GM18873 (cell line): ENCODE measurements around the gene VDR.

Experiments used
- ATAC-seq: cut with Tn5 transposase; IDR thresholded peaks from one replicate; pipeline ENCODE4 v1.9.1; 2021; ENCODE audit warnings: mild to moderate bottlenecking, moderate library complexity, moderate number of reproducible peaks; ENCODE audit not compliant: unreplicated experiment, low FRiP score

The VDR gene

GRCh38 chr12:47875746-47876439 is 28.9 kb downstream of the VDR start:
- ATAC-seq, result no peak

GRCh38 chr12:47874316-47874715 is 30.5 kb downstream of the VDR start:
- ATAC-seq, result no peak

GRCh38 chr12:47870175-47870781 is 34.5 kb downstream of the VDR start:
- peak; percentile 62 for ATAC-seq

DNA sequence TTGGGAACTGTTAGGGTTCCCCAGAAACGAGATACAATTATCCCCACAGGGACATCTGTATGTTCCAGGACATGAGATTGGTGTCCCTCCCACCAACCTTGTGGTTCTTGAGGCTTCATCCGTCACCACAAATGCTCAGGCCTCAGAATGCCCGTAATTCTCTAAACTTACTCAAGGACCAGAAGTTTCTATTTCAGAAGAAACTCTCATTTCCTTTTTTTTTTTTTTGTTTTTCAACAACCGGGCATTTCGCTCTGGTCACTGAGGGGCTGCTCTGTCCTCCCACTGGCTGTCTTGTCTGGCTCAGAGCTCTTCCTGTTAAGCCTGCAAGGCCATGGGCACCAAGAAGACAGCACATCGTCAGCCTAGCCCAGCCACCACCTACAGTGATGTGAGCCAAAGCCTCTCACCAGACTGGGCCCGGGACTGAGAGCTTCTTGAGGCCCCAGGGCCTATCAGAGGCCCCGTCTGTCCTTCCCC is 36.2 kb downstream of the VDR start:
- ATAC-seq, result peak; percentile 53

GRCh38 chr12:47868041-47868440 is 36.8 kb downstream of the VDR start:
- no peak for ATAC-seq

- no peak for ATAC-seq
Measured at GRCh38 chr12:47867495-47867941, 37.3 kb downstream of the VDR start.

GRCh38 chr12:47864646-47865235 is 40.1 kb downstream of the VDR start:
- no peak for ATAC-seq

DNA sequence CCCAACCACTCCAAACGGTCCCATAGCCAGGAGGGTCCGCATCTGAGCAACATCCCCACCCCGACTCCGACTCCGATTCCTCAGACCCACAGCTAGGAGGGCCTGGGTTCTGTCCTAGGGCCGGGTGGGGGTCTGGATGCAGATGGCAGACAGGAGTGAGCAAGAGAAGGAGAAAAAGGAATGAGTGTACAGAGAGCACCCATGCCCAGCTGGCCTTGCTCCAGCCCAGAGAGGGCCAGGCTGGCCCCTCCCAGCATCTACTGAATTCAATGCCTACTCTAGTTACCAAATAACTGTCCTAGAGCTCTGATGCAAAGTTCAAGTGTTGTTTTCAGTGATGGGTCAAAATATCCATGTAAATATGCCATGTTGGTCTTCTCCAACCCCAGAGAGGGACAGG is 40.8 kb downstream of the VDR start:
- no peak for ATAC-seq

- ATAC-seq, result no peak
Measured at GRCh38 chr12:47863467-47863866, 41.3 kb downstream of the VDR start.

GRCh38 chr12:47862881-47863280 is 41.9 kb downstream of the VDR start:
- no peak for ATAC-seq

DNA sequence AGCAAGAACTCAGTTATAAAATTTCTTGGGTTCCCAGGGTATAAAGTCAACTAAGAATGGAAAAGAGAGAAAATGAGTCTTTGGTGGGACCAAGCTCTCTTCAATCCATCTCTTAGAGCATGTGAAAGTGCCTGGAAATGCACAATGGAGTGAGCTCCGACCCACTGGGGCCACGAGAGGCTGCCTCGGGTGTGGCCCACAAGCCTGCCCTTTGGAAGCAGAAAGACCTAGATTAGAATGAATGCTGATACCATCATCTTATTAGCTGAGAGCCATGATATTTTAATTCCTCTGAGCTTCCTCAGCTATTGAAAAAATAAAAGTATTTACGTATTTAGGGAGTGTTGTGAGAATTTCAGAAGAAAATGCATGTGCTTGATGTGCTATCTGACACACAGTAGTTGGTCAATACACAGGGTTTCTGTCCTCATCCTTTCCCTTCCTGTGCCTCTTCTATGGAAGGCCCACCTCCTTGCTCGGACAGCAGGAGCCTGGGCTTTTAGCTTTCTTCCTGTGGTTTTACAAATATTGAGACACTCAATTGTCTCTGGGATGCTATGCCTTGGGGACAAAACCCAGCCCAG is 42.5 kb downstream of the VDR start:
- no peak for ATAC-seq

GRCh38 chr12:47860873-47861272 is 43.9 kb downstream of the VDR start:
- no peak for ATAC-seq

DNA sequence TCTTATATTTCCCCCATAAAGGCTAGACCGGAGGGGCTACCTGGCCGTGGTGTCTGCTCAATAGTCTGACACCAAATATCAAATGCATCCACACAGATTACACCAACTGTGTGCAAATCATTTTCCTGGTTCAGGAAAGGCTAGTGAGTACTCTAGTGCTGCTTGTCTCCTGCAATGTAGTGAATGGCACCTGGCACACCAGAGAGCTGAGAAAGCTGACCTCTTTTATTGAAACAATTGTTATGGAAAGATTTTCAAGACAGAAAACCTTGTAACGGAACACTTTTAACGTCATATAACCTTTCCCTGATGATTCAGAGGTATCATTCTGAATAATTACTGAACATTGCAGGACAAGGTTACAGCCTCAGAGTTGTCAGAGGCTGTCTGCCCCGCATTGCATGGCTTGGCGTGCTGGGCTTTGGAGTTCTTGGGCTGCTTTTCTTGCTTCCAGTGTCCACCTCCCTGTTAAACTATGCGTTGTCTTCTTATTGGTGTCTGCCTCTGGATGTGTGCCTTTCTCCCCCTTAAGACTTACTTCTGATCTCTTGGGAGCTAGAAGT is 44.4 kb downstream of the VDR start:
- ATAC-seq, result no peak

DNA sequence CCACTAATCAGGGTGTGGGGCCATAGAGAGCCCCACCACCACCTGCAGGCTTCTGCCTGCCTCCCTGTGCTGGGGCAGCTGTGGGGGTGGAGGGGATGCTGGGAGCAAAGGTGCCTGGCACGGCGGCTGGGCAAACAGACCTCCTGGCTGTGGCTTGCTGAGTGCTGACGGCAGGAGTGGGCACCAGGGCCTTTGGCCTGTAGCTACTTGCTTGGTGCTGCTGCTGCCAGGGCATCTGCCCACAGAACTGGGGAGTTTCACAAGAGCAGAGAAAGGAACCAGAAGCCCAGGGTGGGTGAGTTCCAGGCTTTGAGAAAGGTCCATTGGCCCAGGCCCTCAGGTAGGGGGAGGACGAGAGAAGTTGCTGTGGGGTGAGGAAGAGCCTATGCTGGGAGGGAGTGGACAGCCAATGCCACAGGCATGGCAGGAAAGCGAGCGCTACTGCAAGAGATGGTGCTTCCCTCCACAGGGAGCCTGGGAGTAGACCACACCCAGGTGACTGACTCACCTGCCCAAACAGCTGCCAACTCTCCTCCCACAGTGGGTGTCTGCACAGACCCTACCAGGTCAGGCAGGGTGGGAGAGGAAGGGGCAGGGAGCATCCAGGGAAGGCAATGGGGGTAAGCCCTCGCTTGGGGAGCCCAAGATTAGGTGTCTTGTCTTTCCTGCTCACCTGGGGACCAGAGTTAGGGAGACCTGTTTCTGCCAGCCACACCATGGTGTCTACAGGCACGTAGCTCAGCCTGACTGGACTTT is 46.1 kb downstream of the VDR start:
- ATAC-seq, result no peak

- ATAC-seq, result no peak
Measured at GRCh38 chr12:47856721-47857575, 47.8 kb downstream of the VDR start.

DNA sequence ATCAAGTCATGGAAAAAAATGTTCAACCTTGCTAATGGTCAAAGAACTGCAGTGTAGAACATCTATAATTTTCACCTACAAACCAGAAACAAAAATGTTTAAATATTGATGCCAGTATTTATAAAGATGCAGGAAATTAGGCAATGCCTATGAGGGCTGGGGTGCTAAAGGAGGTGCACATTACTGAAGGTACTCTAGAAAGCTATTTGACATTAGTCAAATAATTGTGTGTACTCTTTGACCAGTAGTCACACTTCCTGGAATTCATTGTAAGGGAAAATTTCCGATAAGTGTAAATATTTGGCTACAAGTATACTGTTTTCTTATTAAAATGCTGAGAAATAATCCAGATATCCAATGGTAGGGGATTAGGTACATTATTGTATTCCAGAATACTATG is 48.7 kb downstream of the VDR start:
- no peak for ATAC-seq

GRCh38 chr12:47855502-47855901 is 49.3 kb downstream of the VDR start:
- ATAC-seq, result no peak

GRCh38 chr12:47854531-47854930 is 50.3 kb downstream of the VDR start:
- no peak for ATAC-seq

DNA sequence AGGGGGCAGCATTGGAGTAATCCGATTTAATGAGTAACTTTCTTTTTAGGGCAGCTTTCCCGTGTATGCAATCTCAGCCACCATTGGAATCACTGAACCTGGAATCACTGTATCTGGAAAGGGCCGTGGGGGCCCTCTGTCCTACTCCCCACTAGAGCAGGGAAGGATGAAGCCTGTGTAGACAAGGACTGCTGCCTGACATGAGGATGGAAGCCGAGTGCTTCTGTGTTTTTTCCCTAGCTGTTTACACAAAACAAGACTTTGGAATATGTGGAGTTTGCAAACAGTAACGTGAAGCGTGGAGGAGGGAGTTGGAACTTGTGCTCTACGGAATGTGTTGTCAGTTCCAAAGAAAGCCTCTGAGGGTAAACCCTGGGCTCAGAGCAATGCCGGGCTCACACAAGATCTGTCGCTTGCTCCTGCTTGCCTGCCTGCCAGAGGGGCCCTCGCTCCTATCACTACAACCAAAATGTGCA is 52.7 kb downstream of the VDR start:
- no peak for ATAC-seq
